Hepatocyte (in vitro differentiated cells): Measurements from ENCODE around the gene VSTM2L.

Experiments used
- EZH2 ChIP-seq: fragments of 200-600 bp; sonication (generic); IDR thresholded peaks from 2 replicates; pipeline ENCODE4 v1.6.1; 2016; ENCODE audit warnings: antibody characterized with exemption, mild to moderate bottlenecking, borderline replicate concordance
- EZH2phosphoT487 ChIP-seq: fragments of 200-600 bp; sonication (generic); IDR thresholded peaks from one replicate; pipeline ENCODE4 v1.6.1; 2018; ENCODE audit warnings: antibody characterized with exemption, mild to moderate bottlenecking, low read depth, moderate library complexity; ENCODE audit not compliant: unreplicated experiment, severe bottlenecking
- TF ChIP-seq, protein P1 (sequence below): fragments of 200-600 bp; sonication (generic); IDR thresholded peaks from 2 replicates; pipeline ENCODE4 v1.5.1; 2016; ENCODE audit warnings: antibody characterized with exemption, mild to moderate bottlenecking; ENCODE audit not compliant: poor library complexity

DNA sequence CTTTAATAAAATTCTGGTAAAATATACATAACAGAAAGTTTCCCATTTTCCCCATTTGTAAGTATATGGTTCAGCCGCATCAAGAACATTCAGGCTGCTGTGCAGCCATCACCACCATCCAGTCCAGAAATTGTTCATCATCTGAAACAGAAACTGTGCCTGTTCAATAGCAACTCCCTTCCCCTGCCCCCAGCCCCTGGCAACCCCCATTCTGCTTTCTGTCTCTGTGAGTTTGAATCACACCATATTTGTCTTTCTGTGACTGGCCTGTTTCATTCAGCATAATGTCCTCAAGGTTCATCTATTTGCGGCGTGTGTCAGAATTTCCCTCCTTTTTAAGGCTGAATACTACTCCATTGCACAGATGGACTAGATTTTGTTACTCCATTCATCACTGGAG, 19.1 kb downstream of the VSTM2L start:
- TF ChIP-seq, protein P1, sequence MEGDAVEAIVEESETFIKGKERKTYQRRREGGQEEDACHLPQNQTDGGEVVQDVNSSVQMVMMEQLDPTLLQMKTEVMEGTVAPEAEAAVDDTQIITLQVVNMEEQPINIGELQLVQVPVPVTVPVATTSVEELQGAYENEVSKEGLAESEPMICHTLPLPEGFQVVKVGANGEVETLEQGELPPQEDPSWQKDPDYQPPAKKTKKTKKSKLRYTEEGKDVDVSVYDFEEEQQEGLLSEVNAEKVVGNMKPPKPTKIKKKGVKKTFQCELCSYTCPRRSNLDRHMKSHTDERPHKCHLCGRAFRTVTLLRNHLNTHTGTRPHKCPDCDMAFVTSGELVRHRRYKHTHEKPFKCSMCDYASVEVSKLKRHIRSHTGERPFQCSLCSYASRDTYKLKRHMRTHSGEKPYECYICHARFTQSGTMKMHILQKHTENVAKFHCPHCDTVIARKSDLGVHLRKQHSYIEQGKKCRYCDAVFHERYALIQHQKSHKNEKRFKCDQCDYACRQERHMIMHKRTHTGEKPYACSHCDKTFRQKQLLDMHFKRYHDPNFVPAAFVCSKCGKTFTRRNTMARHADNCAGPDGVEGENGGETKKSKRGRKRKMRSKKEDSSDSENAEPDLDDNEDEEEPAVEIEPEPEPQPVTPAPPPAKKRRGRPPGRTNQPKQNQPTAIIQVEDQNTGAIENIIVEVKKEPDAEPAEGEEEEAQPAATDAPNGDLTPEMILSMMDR: no peak
- TF ChIP-seq EZH2phosphoT487 (no peak), EZH2 (no peak)
